NCI-H2029 (cell line): Measurements from ENCODE around the gene ISCA1.
A peak's percentile ranks its signal among the peaks of the same experiment; 100 is the strongest.
"Not testable (repeated sequence)": the region's sequence is repeated elsewhere in the genome, so short reads cannot be mapped to it uniquely, and the experiment has no call there.

Source experiments
- DNase-seq: peaks from one replicate; lab custom pipeline; 2025; lab: John Stamatoyannopoulos, UW

ISCA1 gene

DNA sequence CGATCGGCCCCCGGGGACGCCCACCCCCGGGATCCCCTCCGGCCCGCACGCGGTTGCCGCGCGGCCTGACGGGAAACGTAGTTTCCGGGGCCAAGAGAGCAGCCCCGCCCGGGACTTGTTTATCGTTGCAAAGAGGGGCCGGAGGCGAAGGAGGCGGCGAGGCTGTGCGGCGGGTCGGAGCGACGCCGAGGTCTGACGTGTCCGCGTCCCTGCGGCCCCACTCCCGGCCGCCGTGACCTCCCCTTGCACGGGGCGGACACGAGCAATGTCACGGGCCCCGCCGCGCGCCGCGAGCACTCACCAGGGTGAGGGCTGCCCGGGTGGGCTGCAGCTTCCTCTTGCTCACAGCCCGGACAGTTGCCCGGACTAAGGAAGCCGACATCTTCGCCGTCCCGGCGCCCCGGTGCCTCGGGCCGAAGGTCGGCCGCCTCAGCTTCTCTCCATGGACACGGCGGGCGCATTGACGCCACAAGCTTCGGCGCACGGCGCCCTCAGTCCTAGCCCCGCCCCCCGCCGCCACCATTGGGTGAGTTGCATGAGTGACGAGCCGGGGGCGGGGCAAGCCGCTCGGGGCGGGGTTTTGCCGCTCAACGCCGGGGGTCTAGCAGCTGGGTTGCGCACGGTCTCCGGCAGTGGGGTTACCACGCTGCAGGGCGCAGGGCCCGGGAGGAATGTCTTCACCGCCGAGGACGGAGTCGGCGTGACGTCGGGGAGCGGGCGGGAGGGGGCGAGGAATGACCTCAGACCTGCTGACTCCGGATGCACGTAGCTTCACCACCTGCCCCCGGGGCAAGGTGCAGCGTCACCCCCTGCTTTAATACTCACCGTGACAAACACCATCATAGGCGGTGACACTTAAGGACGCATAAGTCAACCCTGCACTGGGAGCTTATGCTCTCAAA, at the start of gene ISCA1:
ISCA1 (minus strand) TSS at position 462 of the 902 bp plus-strand sequence; CDS start at position 382, 80 bp downstream.
- DNase-seq, result peak; percentile 94

DNA sequence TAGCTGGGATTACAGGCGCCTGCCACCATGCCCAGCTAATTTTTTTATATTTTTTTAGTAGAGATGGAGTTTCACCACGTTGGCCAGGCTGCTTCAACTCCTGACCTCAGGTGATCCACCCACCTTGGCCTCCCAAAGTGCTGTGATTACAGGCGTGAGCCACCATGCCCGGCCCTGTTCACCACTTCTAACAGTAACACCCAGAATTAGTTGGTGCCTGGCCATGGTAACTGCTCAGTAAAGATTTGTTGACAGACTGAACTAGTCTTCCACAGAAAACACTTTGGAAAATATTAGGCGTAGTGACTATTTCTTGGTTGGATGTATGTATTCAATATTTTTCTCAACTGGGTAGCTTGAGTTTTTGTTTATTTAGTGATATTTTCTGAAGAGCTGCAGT, 47.8 kb upstream of the ISCA1 start:
- no peak for DNase-seq

DNA sequence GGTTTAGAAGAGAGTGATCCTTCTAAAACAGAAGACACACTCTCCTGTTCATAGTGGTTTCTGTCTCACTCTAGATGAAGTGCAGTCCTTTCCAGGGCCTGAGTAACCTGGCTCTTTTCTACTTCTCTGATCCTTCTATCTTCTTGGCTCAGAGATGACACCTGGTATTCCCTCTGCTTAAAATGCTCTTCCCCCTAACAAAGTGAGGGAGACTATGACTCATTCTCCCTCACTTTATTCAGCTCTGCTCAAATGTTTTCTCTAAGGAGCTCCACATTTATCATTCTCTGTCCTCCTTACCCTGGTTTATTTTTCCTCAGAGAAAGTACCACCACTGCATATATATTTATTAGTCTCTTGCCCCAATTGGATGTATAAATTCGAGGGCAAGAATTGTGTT, 47.3 kb upstream of the ISCA1 start:
- DNase-seq, result no peak

DNA sequence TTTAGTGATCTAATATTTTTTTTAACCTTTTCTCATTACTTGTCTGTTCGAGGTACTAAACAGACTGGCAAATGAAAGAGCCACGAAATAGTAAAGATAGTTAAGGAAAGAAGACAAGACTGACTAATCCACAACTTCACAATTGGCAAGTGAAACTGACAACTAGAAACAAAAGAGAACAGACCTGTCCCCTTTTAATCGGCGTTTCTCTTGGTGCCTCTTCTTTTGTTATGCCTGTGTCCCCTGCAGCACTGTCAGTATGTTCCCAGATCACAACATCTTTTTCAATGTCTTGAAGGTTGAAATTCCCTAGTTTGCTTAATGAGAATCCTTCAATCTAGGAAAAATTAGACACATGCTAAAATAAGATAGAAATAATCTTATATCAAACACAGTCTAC, 45.8 kb upstream of the ISCA1 start:
- no peak for DNase-seq

DNA sequence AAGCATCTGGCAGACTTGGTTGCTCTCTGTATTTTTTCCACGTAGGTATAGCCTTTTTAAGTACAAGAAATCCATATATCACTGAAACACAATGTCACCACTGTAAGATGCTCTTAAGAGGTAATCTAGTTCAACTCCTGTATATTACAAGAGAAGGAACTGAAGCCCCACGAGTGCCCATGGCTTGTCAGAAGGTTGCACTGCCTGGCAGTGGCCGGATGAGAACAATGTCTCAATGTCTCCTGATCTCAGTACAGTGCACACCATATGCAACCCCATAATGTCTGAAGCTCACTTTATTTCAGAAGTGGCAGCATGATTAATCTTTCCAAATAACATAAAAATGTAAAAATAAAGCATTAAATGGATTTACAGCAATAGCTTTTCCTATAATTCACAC, 44.2 kb upstream of the ISCA1 start:
- no peak for DNase-seq

DNA sequence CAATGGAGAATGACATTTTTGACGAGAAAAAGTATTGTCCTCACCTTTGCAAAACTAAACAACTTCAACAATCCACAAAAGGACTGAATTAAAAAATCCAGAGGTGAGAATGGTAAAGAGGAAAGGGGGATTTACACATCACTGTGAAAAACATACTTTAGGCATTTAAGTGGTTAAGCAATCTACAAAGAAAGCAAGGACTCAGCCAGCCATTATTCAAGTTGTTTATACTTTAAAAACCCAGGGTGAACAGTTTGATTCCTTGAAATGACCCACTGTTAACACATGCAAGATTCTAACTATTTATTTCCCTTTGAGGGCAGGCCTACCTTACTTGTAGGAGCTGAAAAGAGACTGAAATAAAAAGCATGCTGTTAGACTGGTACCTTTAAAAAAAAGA, 42.6 kb upstream of the ISCA1 start:
- DNase-seq, result no peak

DNA sequence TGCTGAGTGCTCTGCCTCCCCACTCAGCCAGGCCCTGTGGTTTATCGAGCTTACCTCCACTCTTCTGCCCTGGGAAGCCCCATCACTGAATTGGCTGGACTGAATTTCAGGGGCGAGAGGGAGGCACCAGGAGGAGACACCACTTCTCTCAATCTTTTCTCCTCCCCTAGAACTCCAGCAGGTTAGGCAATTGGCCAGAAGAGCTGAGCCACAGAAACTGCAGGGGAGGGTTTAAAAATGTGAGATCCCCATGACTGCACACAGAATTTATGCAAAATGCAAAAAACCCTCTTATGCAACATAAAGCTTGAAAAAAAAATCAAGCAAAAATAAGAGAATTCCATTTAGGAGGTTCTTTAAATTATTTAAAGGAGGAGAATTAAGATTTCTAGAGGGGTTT, 42.0 kb upstream of the ISCA1 start:
- no peak for DNase-seq

DNA sequence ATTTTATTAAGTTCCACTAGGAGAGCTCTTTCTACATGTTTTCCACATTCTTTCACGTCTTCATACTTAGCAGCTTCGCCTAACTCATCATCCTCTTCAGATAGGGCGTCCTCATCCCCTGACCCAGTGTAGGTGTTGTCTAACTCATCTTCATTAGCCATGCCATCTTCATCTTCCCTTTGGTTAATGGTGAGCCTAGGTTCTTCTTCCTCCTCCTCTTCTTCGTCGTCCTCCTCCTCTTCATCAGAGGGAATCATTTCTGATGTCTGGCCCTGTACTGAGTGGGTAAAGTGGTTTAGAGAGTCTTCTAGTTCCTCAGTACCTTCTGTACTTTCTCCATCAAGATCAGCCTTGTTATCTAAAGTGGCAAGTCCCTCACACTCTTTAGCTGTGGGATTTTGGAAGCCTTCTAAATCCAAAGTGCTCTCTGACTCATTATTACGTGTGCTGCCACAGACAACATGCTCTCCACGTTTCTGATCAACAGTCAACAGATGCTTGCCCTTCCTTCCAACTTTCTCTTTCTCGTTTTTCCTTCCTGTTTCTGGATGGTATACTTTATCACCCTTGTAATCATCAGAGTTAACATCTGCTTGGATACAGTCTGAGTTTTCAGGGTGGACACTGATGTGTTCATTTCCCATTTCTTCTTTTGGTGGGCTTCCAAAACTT, 40.8 kb upstream of the ISCA1 start:
- no peak for DNase-seq

DNA sequence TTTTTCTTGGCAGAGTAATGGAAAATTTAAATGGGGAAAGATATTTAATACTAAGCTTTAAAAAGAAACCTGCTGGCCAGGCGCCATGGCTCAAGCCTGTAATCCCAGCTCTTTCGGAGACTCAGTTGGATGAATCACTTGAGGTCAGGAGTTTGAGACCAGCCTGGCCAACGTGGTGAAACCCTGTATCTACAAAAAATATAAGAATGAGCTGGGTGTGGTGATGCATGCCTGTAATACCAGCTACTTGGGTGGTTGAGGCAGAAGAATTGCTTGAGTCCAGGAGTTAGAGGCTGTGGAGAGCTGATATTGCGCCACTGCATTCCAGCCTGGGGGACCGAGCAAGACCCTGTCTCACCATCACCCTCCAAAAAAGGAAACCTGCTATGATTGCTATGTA, 39.0 kb upstream of the ISCA1 start:
- DNase-seq, result no peak

DNA sequence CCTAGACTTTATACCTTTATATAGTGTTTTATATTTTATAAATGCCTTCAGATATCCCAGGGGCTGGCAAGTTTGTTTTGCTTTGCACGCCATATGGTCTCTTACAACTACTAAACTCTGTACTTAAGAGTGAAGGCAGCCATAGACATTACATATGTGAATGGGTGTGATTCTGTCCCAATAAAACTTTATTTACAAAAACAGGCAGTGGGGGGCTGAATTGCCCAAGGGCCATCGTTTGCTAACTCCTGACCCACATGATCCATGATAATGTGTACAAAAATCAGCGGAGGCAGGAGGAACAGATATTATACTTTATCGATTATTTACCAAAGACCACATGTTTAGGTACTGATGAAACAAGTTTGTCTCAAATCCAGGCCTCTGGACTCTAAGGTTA, 35.8 kb upstream of the ISCA1 start:
- no peak for DNase-seq

DNA sequence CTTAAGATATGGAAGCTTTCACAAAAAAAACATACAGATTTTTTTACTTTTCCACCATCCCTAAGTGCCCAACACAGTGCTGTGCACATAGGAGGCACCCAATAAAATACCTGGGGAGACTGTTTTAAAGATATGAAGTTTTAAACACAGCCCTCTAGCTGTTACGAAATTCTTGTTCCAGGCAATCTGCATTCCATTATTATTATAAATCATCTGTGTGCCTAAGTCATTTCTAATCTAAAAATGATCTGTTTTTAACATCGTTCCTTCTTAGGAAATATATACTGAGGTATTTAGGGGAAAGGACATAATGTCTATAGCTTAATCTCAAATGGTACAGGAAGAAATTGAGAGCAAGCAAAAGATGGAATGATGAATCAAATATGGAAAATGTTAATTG, 32.7 kb upstream of the ISCA1 start:
- no peak for DNase-seq

DNA sequence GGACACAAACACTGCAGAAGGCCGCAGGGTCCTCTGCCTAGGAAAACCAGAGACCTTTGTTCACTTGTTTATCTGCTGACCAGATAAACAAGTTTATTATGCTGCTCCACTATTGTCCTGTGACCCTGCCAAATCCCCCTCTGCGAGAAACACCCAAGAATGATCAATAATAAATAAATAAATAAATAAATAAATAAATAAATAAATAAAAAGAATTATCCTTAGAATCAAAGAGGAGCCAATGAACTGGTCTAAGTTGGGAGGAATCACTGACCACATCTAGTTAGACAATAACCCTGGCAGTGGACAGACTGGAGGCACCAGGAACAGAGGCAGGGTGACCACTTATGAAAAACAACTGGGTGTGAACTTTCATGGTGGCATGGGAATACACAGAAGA, 30.6 kb upstream of the ISCA1 start:
- DNase-seq, result not testable (repeated sequence)

DNA sequence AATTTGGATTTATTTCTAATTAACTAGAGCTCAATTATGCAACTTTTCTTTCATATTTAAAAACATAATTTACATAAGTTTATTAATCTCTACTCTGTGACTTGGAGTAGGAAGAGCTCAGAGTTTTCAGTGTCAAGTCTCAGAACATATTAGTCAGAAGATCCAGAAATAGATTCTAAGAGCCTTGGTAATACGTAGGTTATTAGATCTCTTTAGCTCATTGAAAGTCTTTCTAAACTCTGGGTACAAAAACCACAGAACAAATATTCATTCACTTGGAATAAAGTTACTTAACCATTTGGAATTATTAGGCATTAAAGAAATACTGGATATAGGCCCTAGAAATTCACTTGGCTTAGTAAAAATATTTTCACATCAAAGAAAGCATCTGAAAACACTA, 26.3 kb upstream of the ISCA1 start:
- no peak for DNase-seq

DNA sequence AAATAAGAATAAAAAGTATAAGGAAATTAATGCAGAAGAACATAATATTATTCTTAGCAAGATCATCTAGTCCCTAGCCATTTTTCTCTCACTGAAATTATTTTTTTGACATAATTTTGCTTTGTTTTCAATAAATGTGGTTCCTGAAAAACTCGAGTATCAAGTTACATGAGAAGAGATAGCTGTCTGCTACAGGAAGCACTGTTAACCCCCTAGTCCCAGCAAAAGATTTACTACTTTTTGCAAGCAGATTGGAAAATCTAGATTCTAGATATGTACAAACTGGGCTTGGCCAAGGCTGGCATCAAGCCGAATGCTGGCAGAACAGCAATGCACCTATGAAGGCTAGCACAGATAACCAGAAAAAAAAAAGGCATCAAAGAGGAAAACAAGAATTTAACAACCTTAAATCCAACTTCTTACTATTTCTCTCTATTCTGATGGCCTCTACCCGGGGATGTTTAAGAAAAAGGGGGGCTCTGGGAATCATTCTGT, 21.9 kb upstream of the ISCA1 start:
- no peak for DNase-seq

DNA sequence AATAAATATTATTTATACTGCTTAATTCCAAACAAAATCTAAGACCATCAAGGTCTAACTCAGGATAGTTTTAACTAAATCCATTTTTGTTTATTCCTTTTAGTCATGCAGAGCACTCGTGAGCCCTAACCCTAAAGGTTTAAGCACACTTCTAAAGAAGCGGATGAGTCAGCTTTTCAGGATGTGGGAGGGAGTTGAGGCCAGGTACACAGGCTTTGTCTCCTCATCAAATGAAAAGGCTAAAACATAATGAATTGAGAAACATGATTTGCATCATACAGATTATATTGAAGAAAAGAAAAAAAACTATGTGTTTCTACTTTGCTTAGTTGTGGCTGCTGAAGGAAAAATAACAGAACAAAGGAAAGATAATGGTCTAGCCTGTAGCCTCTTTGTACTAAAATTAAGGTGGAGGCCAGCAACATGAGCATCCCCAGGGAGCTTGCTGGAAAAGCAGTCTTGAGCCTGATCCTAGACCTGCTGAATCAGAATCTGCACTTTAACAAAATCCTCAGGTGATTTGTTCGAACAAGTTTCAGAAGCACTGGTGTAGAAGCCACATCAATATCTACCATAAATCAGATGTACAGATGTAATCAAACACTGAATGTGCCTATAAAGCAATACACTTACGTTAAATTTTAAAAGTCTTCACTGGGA, 21.1 kb upstream of the ISCA1 start:
- no peak for DNase-seq

DNA sequence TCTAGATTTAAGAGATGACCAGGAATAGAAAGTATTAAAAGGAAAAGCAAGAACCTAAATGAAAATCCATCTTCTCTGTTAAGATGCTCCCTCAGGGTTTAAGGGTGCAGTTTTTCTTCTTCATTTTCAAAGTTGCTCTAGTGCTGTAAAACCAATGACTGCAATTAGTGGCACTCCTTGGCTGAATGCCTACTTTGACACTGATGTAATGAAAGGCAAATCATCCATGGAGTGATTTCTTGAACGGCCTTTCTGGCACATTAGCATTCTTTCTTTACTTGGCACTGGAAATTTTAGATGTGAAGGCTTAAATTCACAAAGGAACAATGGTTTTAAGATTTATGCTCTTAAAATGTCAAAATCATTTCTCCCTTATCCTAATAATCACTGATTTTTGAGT, 19.3 kb upstream of the ISCA1 start:
- DNase-seq, result no peak

DNA sequence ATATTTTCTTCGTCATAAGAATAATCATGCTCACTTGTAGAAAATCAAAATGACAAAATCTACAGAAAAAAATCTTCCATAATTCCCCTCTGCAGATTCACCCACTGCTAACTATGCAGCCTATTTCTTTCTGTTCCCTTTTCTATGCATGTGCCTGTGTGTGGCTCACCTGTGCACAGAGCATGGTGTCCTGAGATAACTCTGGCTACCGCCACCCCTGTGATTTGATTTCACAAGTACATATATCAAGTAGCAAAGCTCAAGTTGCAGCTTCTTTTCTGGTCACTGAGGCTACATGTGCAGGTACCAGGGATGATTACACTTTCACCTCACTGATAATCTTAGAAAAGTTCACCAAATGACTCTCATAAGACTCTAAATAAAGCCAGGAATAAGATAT, 18.4 kb upstream of the ISCA1 start:
- no peak for DNase-seq

DNA sequence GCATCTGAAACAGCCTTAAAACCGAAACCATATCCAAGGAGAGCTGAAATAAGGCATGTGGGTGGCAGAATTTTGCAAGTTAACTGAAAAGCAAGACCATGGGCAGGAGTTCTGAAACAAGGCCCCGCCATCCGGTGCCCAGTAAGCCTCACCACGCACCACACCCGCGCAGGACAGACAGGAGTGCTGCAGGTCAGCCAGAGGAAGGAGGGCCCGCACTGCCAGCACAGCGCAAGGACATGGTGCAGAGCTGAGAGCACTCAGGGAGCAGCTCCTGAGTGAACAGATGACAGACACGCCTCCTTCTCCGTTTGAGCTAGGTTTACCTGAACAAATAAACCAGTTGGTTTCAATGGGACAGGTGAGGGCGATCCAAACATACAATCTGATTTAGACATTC, 16.5 kb upstream of the ISCA1 start:
- peak; percentile 30 for DNase-seq

DNA sequence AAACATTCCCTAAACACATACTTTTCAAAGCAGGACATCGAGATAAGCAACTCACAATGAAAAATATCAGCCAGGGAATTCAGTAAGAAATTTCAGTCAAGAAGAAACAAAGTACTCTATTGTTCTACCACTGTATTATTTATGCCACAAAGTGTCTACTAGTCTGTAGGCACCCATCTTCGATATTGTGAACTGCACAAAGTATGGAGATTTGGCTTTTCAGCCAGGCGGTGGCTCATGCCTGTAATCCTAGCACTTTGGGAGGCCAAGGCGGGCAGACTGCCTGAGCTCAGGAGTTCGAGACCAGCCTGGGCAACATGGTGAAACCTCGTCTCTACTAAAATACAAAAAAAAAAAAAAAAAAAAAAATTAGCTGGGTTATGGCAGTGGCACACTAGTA, 8.0 kb upstream of the ISCA1 start:
- DNase-seq, result not testable (repeated sequence)

DNA sequence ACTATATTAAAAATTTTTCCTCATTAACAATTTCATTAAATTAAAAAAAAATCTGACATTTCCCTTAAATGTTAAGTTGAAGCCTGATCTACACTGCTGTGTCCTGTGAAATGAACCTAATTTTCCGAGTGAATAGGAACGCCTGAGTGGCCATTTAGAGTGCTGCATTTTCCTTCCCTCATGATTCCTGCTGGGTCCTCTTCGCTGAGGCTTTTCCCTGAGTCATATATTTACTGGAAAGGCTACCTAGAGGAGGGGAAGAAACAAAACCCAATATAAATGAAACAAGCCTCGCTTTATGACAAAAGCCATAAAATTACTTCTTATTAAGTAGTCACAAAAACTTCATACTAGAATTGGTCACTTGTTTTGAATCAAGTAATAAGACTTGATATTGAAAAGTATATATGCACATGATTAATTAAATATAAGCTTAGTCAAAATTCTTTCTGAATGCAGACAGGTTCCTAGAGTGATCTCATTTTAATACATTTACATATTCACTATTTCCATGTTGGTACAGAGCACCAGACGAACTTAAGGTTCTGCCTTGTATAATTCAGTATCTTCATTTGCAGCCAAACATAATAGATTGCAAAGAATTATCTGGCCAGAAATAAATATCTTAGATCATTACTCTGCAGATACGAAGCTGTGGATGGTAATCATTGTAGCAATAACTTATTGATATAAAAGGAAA, 6.3 kb upstream of the ISCA1 start:
- DNase-seq, result no peak

DNA sequence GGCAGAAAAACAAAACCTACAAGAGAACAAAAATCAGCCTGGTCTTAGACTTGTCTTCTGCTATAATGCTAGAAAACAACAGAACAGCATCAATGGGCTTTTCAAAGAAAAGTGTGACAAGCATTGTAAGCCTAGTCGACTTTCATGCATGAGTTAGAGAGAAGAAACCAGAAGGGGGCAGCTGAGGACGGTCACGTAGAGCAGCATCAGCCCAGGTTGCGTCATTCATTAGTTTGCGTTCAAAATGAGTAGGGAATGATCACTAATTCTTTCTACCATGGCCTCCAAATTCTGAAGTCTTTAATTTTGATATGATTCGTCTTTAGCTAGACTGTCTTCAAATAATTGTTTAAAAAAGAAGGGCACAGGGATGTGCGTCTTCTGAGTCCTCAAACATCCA, 4.7 kb upstream of the ISCA1 start:
- no peak for DNase-seq

DNA sequence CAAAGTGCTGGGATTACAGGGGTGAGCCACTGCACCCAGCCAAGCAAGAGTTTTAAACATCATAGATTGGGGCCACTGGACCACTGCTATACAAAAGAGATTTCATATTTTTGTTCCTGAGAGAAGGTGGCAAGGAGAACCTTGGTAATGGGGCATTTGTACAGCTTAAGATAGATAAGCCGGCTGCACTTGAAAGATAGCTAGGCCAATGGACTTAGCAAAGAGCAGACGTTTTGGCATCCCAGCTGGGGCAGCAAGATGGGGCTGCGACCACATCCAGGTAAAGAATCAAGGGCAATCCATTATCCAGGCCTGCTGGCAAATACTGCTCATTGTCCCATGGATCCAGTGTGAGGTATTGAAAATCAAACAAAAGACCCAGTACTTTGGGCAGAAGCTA, 3.9 kb upstream of the ISCA1 start:
- no peak for DNase-seq
